Measurements from ENCODE around the gene ZKSCAN2.

- TF ChIP-seq, protein P1, sequence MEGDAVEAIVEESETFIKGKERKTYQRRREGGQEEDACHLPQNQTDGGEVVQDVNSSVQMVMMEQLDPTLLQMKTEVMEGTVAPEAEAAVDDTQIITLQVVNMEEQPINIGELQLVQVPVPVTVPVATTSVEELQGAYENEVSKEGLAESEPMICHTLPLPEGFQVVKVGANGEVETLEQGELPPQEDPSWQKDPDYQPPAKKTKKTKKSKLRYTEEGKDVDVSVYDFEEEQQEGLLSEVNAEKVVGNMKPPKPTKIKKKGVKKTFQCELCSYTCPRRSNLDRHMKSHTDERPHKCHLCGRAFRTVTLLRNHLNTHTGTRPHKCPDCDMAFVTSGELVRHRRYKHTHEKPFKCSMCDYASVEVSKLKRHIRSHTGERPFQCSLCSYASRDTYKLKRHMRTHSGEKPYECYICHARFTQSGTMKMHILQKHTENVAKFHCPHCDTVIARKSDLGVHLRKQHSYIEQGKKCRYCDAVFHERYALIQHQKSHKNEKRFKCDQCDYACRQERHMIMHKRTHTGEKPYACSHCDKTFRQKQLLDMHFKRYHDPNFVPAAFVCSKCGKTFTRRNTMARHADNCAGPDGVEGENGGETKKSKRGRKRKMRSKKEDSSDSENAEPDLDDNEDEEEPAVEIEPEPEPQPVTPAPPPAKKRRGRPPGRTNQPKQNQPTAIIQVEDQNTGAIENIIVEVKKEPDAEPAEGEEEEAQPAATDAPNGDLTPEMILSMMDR (conservative IDR thresholded peaks at IDR 0.05): no peak
- TF ChIP-seq EZH2 (IDR thresholded peaks at IDR 0.05; ENCODE audit: low read depth): no peak
These were observed 12.2 kb upstream of the ZKSCAN2 start for GRCh38 chr16:25269879-25270278.

All from PC-9 (cell line).